GM12874 (cell line): ENCODE data around the gene COL4A1.

ENCODE experiments used
- TF ChIP-seq, protein P1 (sequence below): IDR thresholded peaks from 2 replicates; pipeline ENCODE4 v1.5.1; 2011; ENCODE audit warnings: low read depth, mild to moderate bottlenecking, control low read depth, low read length, moderate library complexity; ENCODE audit not compliant: insufficient read depth

COL4A1 gene

DNA sequence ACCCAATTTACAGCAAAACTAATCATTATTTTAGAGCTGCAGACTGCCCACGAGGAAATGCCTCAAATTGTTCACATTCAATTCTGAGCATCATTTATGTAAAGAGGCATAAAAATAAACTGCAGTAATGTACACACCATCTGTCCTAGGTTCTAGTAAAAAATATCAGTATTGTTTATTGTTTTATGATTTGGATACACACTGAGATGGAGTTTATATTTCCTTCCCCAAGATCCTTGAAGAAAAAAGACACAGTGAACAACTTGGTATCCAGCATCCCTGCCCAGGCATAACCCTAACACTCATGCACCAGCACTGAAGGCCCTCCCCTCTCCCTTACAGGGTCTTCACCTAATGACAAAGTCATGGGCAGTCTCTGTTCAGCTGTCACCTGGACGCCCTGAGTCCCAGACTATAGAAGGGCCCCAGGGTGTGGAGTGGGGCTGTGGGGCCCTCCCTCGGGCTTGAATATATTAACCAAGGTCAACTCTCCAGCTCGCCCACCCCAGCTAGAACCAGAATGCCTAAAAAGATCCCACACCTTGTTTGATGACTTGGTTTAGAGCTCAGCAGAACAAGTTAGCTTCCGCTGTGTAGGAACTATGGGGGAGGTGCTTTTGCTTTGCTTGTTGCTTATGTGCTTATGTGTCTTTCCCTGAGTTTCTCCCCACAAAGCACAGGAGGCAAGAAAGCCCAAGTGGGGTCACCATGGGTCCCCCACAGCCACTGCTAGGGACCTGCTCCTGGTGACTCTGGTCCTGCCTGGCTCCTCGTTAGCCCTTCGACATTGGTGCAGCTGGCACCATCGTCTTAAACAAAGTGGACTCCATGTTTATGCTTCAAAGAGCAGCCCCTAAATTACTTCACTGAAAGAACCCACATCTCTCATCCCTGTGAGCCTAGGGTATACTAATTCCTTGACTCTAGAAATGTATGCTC is 111.1 kb downstream of the COL4A1 start:
- TF ChIP-seq, protein P1, sequence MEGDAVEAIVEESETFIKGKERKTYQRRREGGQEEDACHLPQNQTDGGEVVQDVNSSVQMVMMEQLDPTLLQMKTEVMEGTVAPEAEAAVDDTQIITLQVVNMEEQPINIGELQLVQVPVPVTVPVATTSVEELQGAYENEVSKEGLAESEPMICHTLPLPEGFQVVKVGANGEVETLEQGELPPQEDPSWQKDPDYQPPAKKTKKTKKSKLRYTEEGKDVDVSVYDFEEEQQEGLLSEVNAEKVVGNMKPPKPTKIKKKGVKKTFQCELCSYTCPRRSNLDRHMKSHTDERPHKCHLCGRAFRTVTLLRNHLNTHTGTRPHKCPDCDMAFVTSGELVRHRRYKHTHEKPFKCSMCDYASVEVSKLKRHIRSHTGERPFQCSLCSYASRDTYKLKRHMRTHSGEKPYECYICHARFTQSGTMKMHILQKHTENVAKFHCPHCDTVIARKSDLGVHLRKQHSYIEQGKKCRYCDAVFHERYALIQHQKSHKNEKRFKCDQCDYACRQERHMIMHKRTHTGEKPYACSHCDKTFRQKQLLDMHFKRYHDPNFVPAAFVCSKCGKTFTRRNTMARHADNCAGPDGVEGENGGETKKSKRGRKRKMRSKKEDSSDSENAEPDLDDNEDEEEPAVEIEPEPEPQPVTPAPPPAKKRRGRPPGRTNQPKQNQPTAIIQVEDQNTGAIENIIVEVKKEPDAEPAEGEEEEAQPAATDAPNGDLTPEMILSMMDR = no peak

DNA sequence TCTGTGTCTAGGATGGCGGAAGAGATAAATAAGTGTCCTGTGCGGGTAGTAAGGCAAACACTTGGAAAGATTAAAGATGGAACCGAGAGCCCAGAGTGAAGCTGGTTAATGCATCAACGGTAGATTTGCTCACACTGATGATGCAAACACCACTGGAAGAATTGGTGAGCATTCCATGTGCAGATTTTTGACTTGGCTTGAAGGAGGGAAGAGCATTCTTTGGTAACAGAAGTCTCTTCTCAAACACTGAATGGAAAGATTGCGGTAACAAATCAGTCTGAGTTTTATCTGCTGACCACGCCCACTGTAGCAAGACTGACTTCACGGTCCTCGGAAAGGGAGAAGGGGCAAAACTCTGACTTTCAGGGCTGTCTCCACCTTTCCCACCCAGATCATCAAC is 112.5 kb downstream of the COL4A1 start:
- TF ChIP-seq, protein P1 = no peak

DNA sequence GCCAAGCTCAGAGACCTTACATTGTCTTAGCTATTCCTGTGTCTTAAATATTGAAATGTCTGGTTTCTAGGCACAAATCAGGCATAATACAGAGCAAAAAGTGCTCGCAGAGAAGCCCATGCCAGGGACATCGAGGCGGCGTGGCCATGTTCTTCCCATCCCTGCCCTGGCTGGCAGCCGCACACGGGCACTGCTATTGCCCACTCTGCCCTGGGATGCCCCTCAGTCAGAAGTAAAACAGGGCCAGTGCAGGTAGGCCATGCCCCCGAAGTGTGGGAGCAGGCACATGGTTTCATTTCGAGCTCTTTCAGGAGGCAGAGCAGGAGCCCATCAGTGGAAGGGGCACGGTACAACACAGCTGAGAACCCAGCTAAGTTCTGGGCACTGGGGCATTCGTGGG is 113.5 kb downstream of the COL4A1 start:
- TF ChIP-seq, protein P1 = no peak

DNA sequence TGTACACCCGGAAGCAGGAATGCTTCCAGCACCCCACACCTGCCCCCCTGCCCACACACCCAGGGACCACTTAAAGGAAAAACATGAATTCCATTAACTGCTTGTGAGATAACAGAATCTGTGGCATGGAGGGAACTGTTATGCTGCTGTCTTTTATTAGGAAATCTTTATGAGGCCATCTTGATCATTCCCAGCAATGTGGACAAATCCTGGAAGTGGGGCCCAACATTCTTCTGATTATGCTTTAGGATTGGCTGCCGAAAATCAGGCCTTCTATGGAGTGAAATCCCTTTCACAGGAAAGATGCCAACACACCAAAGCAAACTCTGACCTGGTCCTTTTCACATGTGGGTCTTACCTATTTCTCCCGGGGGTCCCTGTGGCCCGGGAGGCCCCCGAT is 114.5 kb downstream of the COL4A1 start:
- TF ChIP-seq, protein P1 = no peak

DNA sequence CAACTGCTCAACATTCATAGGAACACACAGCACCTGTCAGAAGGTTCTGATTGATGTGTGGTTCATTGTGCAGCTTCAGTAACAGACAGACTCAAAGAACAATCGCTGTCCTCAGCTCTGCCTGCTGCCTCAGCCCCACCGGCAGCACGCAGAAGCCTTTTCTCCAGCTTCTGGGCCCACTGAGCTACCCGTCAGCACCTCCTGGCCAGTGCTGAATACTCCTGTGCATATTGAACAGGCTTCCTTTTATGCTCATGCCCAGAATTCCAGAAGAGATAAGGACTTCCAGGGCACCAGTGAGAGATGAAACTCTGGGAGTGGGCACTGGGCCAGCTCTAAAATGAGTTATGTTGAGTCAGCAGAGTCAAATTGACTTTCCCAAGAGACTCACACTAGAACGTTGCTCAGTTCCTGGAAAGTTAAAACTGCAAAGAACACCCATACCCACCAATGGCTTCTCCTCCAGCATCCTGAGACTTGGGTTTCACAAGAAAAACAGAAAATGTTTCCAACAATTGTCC is 119.3 kb downstream of the COL4A1 start:
- TF ChIP-seq, protein P1 = no peak

DNA sequence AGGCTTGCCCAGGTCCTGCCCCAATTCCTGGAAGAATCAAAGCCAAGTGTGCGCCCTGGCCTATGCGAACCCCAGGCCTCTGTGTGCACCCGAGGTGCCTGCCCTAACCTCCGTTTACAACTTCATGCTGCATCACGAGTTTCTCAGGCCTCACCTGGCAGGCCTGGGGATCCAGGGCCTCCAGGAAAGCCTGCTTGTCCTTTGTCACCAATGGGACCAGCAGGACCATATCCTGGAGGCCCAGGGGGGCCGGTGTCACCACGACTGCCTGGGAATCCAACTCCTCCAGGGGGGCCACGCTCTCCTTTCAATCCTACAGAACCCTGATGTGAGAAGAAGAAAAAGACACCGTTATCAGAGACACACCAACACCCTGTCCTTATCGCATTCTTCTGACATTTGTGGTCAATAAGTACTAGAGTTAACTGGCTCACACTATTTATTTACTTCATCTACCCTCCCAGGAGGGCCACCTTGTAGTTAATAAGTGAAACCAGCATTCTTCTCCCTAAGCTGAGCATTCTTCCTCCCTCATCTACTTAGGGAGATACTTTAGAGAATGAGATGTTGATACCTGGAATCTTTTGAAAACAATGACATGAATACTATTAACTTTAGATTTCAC is 120.6 kb downstream of the COL4A1 start:
- TF ChIP-seq, protein P1 = no peak

DNA sequence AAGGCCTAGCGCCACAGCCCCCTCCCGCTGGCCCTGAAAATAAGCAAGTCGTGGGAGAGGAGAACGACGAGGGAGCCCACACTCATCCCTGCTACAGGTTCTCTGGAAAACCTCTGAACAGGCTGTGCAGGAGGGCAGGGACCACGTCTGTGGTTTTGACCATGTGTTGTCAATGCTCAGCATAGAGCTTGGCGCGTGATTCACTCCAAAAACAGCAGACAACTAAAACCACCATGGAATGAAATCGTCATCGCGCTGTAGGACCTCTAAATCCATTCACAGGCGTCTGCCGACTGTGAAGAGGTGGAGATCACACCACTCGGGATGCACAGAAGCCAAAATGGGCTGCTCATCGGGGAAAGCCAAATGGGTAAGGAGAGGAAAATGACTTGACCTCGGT is 121.3 kb downstream of the COL4A1 start:
- TF ChIP-seq, protein P1 = no peak
